MCF 10A (cell line): ENCODE data around the gene PNPLA8. TPM values are rescaled to one million over a fixed set of nuclear protein-coding genes. Genes with fewer than 3 reads are reported as not detected.

ENCODE experiments used
- BruUV-seq: library from RNA; stranded (reverse); fragments of 400-500 nt; replicated peaks from 2 replicates; lab custom pipeline; 2021; lab: Mats Ljungman, UMichigan
- CTCF ChIA-PET: fragments of 300-600 bp; sonication (Branson Sonifier 250); formaldehyde crosslinking; extraction: SDS; loops from one replicate; lab custom pipeline; 2021; ENCODE audit warnings: antibody characterized with exemption, inconsistent platforms; lab: Yijun Ruan, JAX
- POLR2A ChIA-PET: fragments of 300-600, 350-650 bp; sonication (Branson Sonifier 250); formaldehyde crosslinking; extraction: SDS; loops from one replicate; lab custom pipeline; 2020; ENCODE audit warnings: antibody characterized with exemption, inconsistent platforms; lab: Yijun Ruan, JAX
- DNase-seq: peaks from one replicate; pipeline ENCODE4 v3.0.0-alpha.2; 2018; ENCODE audit not compliant: unreplicated experiment
- H3K27ac Mint-ChIP-seq: one replicate; pipeline ENCODE4 v1.8.0; 2022; ENCODE audit warnings: mild to moderate bottlenecking, low read depth, mixed read lengths; ENCODE audit not compliant: unreplicated experiment
- H3K27me3 Mint-ChIP-seq: one replicate; pipeline ENCODE4 v1.8.0; 2022; ENCODE audit warnings: mixed read lengths; ENCODE audit not compliant: insufficient read depth, unreplicated experiment
- H3K36me3 Mint-ChIP-seq: one replicate; pipeline ENCODE4 v1.8.0; 2022; ENCODE audit warnings: mild to moderate bottlenecking, moderate library complexity, mixed read lengths; ENCODE audit not compliant: insufficient read depth, unreplicated experiment
- H3K4me1 Mint-ChIP-seq: one replicate; pipeline ENCODE4 v1.8.0; 2022; ENCODE audit warnings: mixed read lengths; ENCODE audit not compliant: insufficient read depth, unreplicated experiment
- H3K4me3 Mint-ChIP-seq: one replicate; pipeline ENCODE4 v1.8.0; 2022; ENCODE audit warnings: mild to moderate bottlenecking, moderate library complexity, mixed read lengths; ENCODE audit not compliant: unreplicated experiment
- H3K9me3 Mint-ChIP-seq: one replicate; pipeline ENCODE4 v1.8.0; 2022; ENCODE audit warnings: mixed read lengths; ENCODE audit not compliant: unreplicated experiment
- intact Hi-C: fragments of 100-400 bp; cut with micrococcal nuclease; formaldehyde crosslinking; loops from 2 replicates; pipeline ENCODE4 v1.14.1; 2022
- total RNA-seq: library from RNA; stranded (reverse); gene quantifications from 2 replicates; pipeline ENCODE4 v1.2.3, GENCODE V29; 2022
- TF ChIP-seq, protein P1 (sequence below): fragments of 200-600 bp; IDR thresholded peaks from one replicate; pipeline ENCODE4 v1.8.0; 2022; ENCODE audit warnings: antibody characterized with exemption, mild to moderate bottlenecking; ENCODE audit not compliant: unreplicated experiment

The PNPLA8 gene
- total RNA-seq, 1 experiment from 2014 or later: 28.5 TPM

DNA sequence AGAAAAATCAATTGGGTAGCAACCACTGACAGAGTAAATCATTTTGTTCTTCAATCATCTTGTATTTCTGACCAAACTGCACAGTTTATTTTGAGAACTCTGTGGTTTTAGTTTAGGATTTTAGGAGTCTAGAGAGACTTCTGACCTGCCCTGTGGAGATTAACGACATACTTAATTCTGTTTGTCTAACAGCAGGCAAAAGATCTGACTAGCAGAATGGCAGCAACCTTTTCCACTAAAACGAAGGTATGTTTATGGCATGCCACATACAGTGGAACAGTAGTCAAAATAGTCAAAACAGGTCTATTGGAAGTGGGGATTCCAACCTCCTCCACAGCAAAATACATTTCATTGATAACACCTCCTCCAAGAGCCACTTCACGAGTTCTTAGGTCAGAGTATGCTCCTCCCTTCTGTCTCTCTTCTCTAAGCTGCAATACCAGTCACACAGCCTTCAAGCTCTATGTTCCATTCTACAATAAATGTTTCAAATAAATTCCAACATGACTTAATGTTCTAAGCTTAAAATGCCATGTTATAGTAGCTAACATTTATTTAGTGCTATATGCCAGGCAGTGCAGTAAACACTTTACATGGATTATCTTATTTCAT, 104.1 kb downstream of the PNPLA8 start:
- no peak overlapping the region for H3K27ac Mint-ChIP-seq
- no peaks in the 10 kb centered on the region for H3K36me3 Mint-ChIP-seq
- CTCF ChIA-PET: interaction anchor here (0.9 kb wide), 1 partner anchor 22 kb away, joined by 3 read pairs; no protein-coding TSS in a partner anchor
- intact Hi-C loops: no loop called here
- no peaks in the 10 kb centered on the region for H3K9me3 Mint-ChIP-seq
- no peak overlapping the region for H3K4me3 Mint-ChIP-seq
- H3K4me1 Mint-ChIP-seq: no peaks in the 10 kb centered on the region
- BruUV-seq: no TSS peak
- POLR2A ChIA-PET: interaction anchor here (0.5 to 1.0 kb wide), 3 partner anchors 9 to 51 kb away, joined by 3 to 5 read pairs (median 3); no protein-coding TSS in a partner anchor
- DNase-seq: no peak
- no peaks in the 10 kb centered on the region for H3K27me3 Mint-ChIP-seq
- TF ChIP-seq, protein P1, sequence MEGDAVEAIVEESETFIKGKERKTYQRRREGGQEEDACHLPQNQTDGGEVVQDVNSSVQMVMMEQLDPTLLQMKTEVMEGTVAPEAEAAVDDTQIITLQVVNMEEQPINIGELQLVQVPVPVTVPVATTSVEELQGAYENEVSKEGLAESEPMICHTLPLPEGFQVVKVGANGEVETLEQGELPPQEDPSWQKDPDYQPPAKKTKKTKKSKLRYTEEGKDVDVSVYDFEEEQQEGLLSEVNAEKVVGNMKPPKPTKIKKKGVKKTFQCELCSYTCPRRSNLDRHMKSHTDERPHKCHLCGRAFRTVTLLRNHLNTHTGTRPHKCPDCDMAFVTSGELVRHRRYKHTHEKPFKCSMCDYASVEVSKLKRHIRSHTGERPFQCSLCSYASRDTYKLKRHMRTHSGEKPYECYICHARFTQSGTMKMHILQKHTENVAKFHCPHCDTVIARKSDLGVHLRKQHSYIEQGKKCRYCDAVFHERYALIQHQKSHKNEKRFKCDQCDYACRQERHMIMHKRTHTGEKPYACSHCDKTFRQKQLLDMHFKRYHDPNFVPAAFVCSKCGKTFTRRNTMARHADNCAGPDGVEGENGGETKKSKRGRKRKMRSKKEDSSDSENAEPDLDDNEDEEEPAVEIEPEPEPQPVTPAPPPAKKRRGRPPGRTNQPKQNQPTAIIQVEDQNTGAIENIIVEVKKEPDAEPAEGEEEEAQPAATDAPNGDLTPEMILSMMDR: no peak

Other genes with a start within 250 kb of the PNPLA8 start
- gene NRCAM, start 69.7 kb downstream of the PNPLA8 start, total RNA-seq: 1.1 and 1.2 TPM in 2 replicates
- gene THAP5, start 43.6 kb upstream of the PNPLA8 start, total RNA-seq: 44.0 and 49.1 TPM in 2 replicates
- gene DNAJB9, start 43.7 kb upstream of the PNPLA8 start, total RNA-seq: 43.4 and 45.9 TPM in 2 replicates